ENCODE measurements around the gene GPC5.
"Not testable (repeated sequence)": the region's sequence is repeated elsewhere in the genome, so short reads cannot be mapped to it uniquely, and the experiment has no call there.

Gene GPC5

GRCh38 chr13:92459306-92459705, 1060.9 kb downstream of the GPC5 start:
- no peak for DNase-seq (ENCODE audit: low read depth in 2 of 2)

DNA sequence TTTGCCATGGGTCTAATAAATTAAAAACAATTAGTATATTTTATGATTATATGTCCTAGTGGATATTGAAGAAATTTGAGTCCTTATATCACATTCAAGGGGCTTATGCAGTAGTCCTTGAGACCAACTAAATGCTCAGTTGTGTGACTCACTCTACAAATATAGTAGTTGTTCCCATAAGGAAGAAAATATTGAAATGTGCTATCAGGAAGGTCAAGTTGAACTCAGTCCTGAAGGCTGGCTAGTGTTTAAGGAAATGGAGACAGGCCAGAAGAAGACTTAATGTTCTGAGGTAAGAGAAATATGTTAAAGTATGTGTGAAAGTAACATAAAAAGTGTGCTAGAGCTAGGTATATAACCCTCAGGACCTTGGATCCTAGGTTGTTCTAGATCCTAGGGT, 1062.1 kb downstream of the GPC5 start:
- DNase-seq (ENCODE audit: low read depth in 2 of 2): no peak

- no peak for DNase-seq (ENCODE audit: low read depth in 2 of 2)
Observed at GRCh38 chr13:92461402-92461801, 1063.0 kb downstream of the GPC5 start.

DNA sequence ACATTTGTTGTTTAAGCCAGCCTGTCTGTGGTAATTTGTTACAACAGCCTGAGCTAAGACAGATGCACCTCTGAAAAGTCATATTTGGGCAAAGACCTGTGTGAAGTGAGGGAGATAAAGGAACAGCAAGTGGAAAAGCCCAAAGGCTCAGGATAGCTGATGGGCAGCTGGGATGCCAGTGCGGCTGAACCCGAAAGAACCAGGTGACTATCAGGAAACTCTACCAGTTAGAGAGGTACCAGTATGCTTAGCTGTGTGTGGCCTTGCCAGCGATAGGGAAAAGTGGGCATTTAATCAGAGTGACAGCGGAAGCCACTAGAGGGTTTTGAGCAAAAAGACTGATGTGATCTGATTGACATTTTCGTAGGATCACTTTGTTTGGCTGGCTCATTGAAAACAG, 1063.4 kb downstream of the GPC5 start:
- no peak for DNase-seq (ENCODE audit: low read depth in 2 of 2)

GRCh38 chr13:92463134-92463533, 1064.7 kb downstream of the GPC5 start:
- DNase-seq (ENCODE audit: low read depth in 2 of 2): no peak

GRCh38 chr13:92473765-92474475, 1075.5 kb downstream of the GPC5 start:
- no peak for DNase-seq (ENCODE audit: low read depth in 2 of 2)

- no peak for DNase-seq (ENCODE audit: low read depth in 2 of 2)
Observed at GRCh38 chr13:92480387-92480786, 1082.0 kb downstream of the GPC5 start.

GRCh38 chr13:92482790-92483189, 1084.4 kb downstream of the GPC5 start:
- not testable (repeated sequence) for DNase-seq (ENCODE audit: low read depth in 2 of 2)

GRCh38 chr13:92483894-92484293, 1085.5 kb downstream of the GPC5 start:
- no peak for DNase-seq (ENCODE audit: low read depth in 2 of 2)

GRCh38 chr13:92487238-92487637, 1088.8 kb downstream of the GPC5 start:
- DNase-seq (ENCODE audit: low read depth in 2 of 2): no peak

- DNase-seq (ENCODE audit: low read depth in 2 of 2): no peak
Observed at GRCh38 chr13:92488249-92488852, 1089.9 kb downstream of the GPC5 start.

- no peak for DNase-seq (ENCODE audit: low read depth in 2 of 2)
Observed at GRCh38 chr13:92491839-92492238, 1093.4 kb downstream of the GPC5 start.

DNA sequence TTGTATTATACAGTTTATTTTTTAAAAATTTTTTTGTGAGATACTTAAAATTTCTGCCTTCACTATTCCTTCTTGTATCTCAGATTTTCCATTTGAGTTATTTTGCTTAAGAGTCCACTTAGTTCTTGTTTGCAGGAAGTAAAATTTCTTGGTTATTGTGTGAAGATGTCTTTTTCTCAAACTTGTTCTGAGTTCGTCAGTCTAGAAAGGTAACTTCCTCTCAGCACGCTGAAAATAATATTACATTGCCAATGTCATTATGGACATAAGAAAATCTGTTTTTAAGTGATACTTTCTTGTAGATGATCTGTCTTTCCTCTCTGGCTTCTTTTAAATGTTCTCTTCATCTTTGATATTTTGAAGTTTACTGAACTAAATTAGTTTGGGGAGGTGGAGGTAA, 1096.5 kb downstream of the GPC5 start:
- no peak for DNase-seq (ENCODE audit: low read depth in 2 of 2)

- no peak for DNase-seq (ENCODE audit: low read depth in 2 of 2)
Observed at GRCh38 chr13:92500192-92500591, 1101.8 kb downstream of the GPC5 start.

DNA sequence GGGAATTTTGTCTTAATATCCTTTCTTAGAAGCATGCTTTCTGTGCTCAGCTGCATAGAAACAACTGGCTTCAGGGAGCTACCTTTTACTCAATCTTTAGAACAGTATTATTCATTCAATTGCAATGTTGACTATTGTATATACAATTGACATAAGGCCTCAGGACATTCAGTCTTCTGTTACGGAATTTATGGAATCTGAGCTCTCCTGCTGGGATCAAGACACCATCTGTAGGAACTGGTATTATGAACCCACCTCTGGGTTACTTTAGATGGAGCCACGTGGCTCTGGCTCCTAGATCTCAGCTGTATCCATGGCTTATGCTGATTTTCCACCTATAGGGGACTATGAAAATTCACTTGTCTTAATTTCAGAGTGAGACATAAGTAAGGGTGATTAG, 1112.0 kb downstream of the GPC5 start:
- DNase-seq (ENCODE audit: low read depth in 2 of 2): no peak

- DNase-seq (ENCODE audit: low read depth in 2 of 2): no peak
Observed at GRCh38 chr13:92512852-92513251, 1114.4 kb downstream of the GPC5 start.

DNA sequence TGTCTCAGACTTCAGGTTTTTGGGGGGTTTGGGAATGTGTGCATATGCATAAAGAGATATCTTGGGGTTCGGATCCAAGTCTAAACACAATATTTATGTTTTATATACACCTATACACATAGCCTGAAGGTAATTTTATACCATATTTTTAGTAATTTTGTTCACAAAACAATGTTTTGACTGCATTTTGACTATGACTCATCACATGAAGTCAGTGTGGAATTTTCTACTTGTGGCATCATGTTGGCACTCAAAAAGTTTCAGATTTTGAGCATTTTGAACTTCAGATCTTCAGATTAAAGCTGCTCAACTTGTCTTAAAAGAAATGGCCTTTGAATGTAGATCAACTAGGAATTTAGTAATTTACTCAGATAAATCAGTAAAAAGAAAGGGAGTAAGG, 1115.3 kb downstream of the GPC5 start:
- no peak for DNase-seq (ENCODE audit: low read depth in 2 of 2)

DNA sequence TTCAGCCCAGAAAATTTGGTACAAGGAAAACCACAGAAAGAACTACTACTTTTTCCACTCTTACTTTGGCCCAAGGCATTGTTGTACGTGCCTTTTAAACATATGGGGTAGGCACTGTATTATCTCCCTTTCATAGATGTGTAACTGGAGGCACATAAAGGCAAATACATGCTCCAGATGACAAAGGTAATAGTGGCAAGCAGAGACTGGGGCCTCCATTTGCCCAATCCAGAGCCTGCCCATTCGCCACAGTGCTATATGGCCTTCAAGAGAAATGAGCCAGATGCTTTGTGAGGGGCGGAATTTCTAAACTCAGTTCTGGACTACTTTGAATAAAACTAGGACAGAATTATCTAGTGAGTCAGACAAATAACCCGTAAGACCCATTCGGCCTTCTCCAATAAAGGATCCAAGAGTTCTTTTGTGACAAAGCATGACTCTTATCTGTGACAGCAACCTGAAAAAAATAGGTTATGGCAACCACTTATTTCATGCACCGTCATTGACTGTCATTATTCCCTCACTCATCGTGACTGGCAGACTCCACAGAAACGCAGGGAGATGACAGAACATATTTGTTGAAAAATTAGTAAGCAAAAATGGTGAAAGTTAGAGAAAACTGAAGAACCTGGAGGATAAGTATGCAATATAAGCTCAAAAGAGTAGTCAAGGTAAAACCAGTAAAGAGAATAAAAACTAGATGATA, 1116.2 kb downstream of the GPC5 start:
- DNase-seq (ENCODE audit: low read depth in 2 of 2): no peak

DNA sequence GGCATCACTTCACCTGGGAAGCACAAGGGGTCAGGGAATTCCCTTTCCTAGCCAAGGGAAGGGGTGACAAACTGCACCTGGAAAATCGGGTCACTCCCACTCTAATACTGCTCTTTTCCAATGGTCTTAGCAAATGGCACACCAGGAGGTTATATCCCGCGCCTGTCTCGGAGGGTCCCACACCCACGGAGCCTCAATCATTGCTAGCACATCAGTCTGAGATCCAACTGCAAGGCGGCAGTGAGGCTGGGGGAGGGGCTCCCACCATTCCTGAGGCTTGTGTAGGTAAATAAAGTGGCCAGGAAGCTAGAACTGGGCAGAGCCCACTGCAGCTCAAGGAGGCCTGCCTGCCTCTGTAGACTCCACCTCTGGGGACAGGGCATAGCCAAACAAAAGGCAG, 1118.5 kb downstream of the GPC5 start:
- DNase-seq (ENCODE audit: low read depth in 2 of 2): not testable (repeated sequence)

- not testable (repeated sequence) for DNase-seq (ENCODE audit: low read depth in 2 of 2)
Observed at GRCh38 chr13:92518622-92519021, 1120.2 kb downstream of the GPC5 start.

- no peak for DNase-seq (ENCODE audit: low read depth in 2 of 2)
Observed at GRCh38 chr13:92530364-92530763, 1131.9 kb downstream of the GPC5 start.

DNA sequence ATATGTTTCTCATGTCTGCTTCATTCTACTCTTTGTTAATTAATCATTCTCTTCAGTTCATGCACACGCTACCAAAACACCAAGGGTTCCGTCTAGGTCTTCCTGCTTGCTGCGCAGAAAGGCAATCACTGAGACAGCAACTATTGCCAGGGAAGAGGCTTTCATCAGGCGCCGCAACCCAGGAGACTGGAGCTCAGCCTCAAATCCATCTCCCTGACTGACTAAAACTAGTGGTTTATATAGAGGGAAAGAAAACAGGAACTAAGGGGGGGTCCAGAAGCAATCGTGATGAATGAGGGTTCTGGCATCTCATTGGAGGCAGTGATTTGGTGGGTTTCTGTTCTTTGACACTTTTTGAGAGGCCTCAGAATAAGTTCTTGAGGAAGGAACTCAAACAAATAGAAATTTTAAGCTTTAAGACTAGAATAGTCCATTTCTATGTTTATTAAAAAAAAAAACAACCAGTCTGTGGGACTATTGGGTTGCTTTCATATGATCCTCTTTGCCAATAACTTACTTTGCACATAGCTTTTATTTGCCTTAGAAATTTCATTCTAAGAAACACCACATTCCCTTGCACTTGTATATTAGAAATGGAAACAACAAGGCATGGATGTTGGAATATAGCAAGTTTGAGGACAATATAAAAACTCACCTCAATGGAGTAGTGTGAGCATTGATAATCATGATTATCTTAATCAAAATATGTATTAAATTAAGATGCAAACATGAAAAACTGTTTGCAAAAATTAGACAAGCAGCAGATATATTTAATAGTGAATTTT, 1137.0 kb downstream of the GPC5 start:
- DNase-seq (ENCODE audit: low read depth in 2 of 2): no peak
